Epithelial cell of prostate (primary cell): Measurements from ENCODE around the gene PDIK1L.
"Not testable (repeated sequence)": the region's sequence is repeated elsewhere in the genome, so short reads cannot be mapped to it uniquely, and the experiment has no call there.

Source experiments
- DNase-seq: peaks from one replicate; pipeline ENCODE4 v3.0.0-alpha.2; 2011; ENCODE audit warnings: low read depth, low spot score
- H3K27ac ChIP-seq: fragments of 450-650 bp; 2 replicates; pipeline ENCODE4 v1.5.1; 2017; ENCODE audit warnings: mild to moderate bottlenecking

Gene PDIK1L

GRCh38 chr1:26084844-26085243 lies 26.8 kb upstream of the PDIK1L start:
- no peak overlapping the region for H3K27ac ChIP-seq
- no peak for DNase-seq

DNA sequence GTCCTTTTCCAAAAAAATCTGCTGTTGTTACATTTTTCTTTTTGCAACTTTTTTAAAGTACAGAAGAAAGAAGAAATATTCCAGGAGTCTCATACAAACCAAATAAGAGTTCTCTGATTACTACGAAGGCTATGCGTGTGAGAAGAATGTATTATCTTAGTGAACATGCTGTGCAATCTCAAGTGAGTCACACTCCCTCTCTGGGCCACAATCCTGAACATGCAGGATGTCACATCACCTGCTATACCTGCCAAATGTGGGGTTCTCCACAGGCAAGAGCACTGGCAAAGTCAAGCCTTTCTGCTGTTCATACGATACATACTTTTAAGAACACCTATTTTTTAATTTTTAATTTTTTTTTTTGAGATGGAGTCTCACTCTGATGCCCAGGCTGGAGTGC lies 22.5 kb upstream of the PDIK1L start:
- H3K27ac ChIP-seq: no peak overlapping the region
- no peak for DNase-seq

DNA sequence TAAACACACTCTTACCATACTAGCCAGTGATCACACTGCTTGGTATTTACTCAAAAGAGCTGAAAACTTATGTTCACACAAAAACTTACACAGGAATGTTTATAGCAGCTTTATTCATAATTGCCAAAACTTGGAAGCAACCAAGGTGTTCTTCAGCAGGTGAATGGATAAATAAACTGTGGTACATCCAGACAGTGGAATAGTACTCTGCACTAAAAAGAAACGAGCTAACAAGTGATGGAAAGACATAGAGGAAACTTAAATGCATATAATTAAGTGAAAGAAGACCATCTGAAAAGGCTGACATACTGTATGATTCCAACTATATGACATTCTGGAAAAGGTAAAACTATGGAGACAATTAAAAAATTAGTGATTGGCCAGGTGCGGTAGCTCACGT lies 20.7 kb upstream of the PDIK1L start:
- H3K27ac ChIP-seq: no peak overlapping the region
- DNase-seq: no peak

DNA sequence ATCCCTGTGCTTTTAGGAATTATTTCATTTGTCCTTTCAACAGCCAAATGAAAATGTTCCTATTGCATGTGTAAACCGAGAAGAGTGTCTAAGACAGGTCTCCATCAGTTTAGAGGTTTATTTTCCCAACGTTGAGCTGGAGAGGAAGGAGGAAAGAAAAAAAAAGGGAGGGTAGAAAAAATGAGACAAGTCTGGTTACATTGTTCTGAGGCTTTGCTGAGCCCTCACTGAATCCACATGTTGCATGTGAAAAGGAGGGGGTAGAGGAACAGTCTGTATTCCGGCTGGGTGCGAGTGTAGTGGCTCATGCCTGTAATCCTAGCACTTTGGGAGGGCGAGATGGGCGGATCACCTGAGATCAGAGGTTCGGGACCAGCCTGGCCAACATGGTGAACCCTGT lies 19.2 kb upstream of the PDIK1L start:
- no peak overlapping the region for H3K27ac ChIP-seq
- no peak for DNase-seq

- peak overlapping the region; percentile 39 for H3K27ac ChIP-seq
- not testable (repeated sequence) for DNase-seq
Observed at GRCh38 chr1:26093569-26093968, 18.1 kb upstream of the PDIK1L start.

DNA sequence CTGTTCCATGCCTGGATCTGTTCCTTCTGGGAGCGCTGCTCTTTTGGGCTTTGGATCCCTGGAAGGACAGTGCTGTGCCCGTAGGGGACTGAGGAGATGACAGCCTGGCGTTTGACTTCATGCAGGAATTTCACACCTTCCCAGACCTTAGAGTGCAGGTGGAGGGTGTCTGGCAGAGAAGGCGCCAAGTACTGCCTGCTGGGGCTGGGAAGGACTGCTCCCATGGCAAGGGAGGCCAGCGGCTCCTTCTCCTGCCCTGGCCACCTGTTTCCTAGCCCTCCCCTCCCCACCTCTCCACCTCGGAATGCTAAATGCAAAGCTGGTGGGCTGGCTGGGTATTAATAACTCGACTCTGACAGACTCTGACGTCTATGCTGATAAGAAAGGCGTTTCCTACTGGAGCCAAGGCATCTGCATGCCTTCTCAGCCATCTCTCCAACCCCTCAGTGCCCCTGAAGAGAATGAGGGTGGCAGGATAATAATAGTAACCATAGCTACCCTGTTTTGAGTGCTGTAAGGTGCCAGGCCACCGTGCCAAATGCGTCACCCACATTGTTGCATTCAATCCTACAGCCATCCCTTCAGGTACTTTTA lies 17.5 kb upstream of the PDIK1L start:
- no peak for DNase-seq
- no peak overlapping the region for H3K27ac ChIP-seq

GRCh38 chr1:26094677-26095383 lies 16.8 kb upstream of the PDIK1L start:
- no peak overlapping the region for H3K27ac ChIP-seq
- no peak for DNase-seq

GRCh38 chr1:26096471-26096870 lies 15.2 kb upstream of the PDIK1L start:
- DNase-seq: no peak
- no peak overlapping the region for H3K27ac ChIP-seq

DNA sequence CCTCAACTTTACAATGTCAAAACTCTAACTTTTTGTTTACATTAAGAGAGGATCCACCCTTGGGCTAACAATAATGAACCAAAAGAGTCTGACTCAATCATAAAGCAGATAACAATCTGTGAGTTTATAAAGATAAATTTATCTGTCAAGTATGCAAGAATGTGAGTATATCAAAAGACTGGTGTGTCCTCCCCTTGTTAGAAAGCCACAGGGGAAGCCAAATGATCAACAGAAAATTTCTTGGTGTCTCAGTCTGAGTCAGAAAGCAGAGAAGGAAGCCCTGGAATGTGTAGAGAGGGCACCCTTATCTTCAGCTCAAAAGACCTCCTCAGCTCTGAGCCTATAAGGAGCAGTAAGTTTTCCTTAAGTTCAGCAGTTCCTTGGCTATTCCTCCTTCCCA lies 13.9 kb upstream of the PDIK1L start:
- no peak for DNase-seq
- no peak overlapping the region for H3K27ac ChIP-seq

GRCh38 chr1:26098602-26099001 lies 13.0 kb upstream of the PDIK1L start:
- H3K27ac ChIP-seq: no peak overlapping the region

GRCh38 chr1:26099780-26100179 lies 11.8 kb upstream of the PDIK1L start:
- no peak overlapping the region for H3K27ac ChIP-seq
- DNase-seq: no peak

More at GRCh38 chr1:26098602-26099001, 13.0 kb upstream of the PDIK1L start:
- no peak for DNase-seq

DNA sequence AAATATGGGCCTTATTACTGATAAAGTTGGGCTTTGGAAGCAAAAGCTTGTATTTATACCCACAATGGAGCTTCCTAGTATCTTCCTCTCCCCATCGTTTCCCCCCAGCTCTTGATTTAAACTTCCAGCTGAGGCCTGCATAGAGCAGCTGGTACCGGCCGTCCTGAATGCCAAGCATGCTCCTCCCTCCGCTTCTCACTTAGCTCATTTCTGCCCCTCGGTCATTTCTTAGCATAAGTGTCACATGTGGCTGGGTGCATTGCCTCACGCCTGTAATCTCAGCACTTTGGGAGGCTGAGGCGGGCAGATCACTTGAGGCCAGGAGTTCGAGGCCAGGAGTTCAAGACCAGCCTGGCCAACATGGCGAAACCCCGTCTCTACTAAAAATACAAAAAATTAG lies 11.4 kb upstream of the PDIK1L start:
- not testable (repeated sequence) for DNase-seq, H3K27ac ChIP-seq

DNA sequence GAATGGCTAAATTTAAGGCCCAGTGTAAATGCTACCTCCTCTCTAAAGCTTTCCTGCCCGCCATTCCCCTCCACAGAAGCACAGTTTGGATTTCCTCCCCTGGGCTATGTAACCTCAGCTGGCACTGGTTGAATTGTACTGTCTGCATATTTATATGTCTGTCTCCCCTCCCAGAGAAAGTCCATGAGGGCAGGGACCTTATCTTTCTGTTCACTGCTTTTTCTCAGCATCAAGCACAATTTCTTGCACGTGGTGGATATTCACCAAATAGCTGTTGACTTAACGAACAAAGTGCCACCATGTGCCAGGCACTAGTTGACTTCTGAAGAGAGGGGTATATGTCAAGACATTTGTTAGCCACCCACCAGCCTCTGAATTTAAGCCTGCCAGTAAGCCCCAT lies 9.5 kb upstream of the PDIK1L start:
- no peak for DNase-seq
- H3K27ac ChIP-seq: no peak overlapping the region

DNA sequence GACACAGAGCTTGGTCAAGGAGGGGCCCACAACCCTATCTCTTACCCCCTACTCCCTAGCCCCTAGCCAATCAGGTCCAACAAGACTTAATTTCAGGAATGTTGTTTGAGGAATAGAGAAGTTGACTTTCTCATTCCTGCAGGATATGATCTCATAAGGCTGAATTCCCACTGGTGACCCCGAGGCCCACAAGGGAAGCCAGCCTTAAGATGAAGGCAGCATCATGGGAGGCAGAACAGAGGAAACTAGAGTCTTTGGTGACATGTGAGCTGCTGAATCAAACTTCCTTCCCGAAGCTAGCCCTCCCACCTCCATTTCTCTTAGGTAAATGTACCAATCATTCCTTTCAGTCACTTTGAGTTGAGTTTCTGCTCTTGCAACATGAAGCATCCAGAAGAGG lies 9.1 kb upstream of the PDIK1L start:
- DNase-seq: no peak
- no peak overlapping the region for H3K27ac ChIP-seq

GRCh38 chr1:26105226-26105548 lies 6.4 kb upstream of the PDIK1L start:
- DNase-seq: not testable (repeated sequence)

DNA sequence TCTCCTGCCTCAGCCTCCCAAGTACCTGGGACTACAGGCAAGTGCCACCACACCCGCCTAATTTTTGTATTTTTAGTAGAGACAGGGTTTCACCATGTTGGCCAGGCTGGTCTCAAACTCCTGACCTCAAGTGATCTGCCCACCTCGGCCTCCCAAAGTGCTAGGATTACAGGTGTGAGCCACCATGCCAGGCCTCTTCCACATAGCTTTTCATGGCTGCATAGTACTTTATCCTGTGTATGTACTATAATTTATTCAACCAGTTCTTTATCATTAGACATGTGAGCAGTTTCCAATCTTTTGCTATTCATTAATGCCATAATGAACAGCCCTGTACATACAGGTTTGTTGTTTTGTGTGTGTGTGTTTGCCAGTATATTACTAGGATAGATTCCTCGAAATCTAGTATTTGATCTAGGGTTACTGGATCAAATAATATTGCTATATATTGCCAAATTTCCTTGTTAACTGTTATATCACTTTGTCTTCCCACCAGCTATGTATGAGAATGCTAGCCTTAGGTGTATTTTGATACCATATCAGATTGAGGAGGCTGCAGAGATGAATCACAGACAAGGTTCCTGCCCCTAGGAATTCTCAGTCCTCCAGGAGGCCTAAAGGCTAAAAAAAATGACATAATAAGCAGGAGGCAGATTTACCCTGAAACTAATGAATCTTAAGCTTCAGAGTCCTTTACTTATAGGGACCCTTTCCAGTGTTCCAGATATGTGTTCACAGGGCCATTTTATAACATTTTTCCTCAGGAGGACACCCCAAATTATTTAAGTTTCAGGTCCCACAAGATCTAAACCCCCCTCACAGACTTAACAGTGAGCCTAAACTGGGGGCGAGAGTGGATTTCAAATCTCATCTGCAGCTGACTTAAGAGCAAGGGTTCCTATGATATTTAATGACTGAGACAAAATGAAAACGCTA lies 2.1 kb upstream of the PDIK1L start:
- no peak for DNase-seq
- H3K27ac ChIP-seq: no peak overlapping the region

More at GRCh38 chr1:26105226-26105548, 6.4 kb upstream of the PDIK1L start:
- H3K27ac ChIP-seq: not testable (repeated sequence)

DNA sequence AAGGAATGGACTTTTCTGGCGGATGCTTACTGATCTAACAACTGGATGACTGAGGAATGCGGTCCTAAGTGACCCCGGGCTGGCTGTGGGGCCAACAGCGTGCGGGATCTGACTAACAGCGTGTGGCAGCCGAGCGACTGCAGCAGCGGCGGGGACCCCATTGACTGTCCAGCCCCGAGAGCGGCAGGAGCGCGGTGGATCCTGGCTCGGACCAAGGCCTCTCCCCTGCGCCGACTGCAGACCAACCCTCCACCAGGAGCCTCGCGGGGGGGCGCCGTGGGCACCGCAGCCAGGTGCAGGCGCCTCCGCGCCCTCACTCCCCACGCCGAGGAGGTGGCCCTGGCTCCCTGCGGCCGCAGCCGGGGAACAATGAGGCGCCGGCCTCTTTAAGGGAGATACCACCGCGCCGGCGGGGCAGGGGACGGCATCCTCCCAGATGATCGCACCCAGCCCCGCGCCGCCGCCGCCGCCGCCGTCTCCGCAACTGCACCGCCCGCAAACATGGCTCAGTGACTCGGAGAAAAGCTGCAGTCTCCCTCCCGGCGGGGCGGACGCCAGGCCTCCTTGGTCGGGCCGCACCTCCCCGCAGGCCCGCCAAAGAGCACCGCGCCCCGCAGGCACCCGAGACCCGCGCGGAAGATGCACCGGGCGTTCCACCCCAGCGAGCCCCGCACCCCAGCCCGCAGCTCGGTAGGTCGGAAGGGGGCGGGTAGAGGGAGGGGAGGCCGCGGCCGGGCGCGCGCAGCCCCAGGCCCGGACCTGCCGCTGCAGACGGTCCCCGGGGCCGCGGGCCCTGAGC lies 694 bp upstream of the PDIK1L start:
- peak overlapping the region; percentile 88 for H3K27ac ChIP-seq
- DNase-seq: no peak

DNA sequence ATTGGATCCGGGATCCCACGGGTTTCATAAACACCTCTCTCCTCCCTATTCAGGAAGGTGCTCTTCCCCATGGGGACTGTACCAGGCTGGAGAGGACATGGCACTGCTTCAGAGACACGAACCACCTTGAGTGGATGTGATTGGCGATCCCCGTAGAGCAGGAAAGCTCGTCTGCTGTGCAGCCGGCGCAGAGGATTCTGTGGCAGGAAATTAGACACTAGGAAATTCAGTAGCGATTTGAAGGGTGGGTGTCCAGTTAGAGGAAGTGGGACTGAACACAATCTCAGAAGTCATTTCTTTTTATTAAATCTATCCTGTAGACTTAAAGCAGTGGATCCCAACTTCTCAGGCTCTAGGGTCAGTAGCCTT lies 767 bp downstream of the PDIK1L start:
- H3K27ac ChIP-seq: peak overlapping the region; percentile 88
- DNase-seq: no peak

DNA sequence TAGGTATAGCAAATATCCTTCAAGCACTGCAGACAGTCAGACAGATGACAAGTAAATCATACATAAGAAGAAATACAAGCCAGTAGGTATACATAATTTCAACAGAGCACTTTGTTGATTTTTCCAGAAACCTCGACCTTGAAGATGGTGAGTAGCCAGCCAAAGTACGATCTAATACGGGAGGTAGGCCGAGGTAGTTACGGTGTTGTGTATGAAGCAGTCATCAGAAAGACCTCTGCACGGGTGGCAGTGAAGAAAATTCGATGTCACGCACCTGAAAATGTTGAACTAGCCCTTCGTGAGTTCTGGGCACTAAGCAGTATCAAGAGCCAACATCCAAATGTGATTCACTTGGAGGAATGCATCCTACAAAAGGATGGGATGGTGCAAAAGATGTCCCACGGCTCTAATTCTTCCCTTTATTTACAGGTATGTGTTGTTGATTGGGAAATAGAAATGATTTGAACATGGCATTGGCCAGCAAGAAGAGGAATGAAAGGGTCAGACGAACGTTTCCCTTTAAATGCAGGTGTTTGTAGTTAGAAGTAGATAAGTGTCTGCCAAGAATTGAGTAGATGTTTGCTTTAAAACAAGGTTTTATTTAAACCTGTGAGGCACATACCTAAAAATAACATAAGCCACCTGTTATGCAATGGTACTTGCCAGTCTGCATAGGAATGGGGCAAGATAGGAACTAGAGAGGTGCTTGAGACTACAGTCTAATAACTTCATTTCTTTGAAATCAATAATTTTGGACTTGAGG lies 2.7 kb downstream of the PDIK1L start:
- no peak overlapping the region for H3K27ac ChIP-seq
- no peak for DNase-seq
